Measurements from ENCODE around the gene SGF29. TPM values are rescaled to one million over a fixed set of nuclear protein-coding genes. Genes with fewer than 3 reads are reported as not detected.
A peak's percentile ranks its signal among the peaks of the same experiment; 100 is the strongest.
"Not testable (repeated sequence)": the region's sequence is repeated elsewhere in the genome, so short reads cannot be mapped to it uniquely, and the experiment has no call there.

The SGF29 gene
- total RNA-seq, 1 donor from 2014 or later, result 18.6 TPM

GRCh38 chr16:28596115-28596630 is 42.5 kb downstream of the SGF29 start:
- Mint-ChIP-seq H3K27ac (ENCODE audit: unreplicated experiment) (no peak overlapping the region), H3K27me3 (ENCODE audit: unreplicated experiment) (peaks cover 5% of the 10 kb centered on the region), H3K4me1 (ENCODE audit: unreplicated experiment) (peaks cover 18% of the 10 kb centered on the region), H3K4me3 (ENCODE audit: unreplicated experiment) (peak overlapping the region; percentile 25), H3K9me3 (ENCODE audit: unreplicated experiment) (no peaks in the 10 kb centered on the region), H3K36me3 (ENCODE audit: low read depth, unreplicated experiment) (peaks cover 7% of the 10 kb centered on the region)
- DNase-seq (ENCODE audit: low spot score), result no peak
- TF ChIP-seq CTCF (IDR thresholded peaks at IDR 0.05; ENCODE audit: unreplicated experiment), result no peak

- H3K27ac Mint-ChIP-seq (ENCODE audit: unreplicated experiment), result peak within 1 kb of the TSS; percentile 42
- H3K27me3 Mint-ChIP-seq (ENCODE audit: unreplicated experiment), result peaks cover 5% of the 10 kb centered on the region
- H3K36me3 Mint-ChIP-seq (ENCODE audit: low read depth, unreplicated experiment), result peaks cover 7% of the 10 kb centered on the region
- DNase-seq (ENCODE audit: low spot score), result no peak
- peak within 1 kb of the TSS; percentile 25 for H3K4me3 Mint-ChIP-seq (ENCODE audit: unreplicated experiment)
- H3K9me3 Mint-ChIP-seq (ENCODE audit: unreplicated experiment), result no peaks in the 10 kb centered on the region
- peaks cover 18% of the 10 kb centered on the region for H3K4me1 Mint-ChIP-seq (ENCODE audit: unreplicated experiment)
- TF ChIP-seq CTCF (IDR thresholded peaks at IDR 0.05; ENCODE audit: unreplicated experiment), result no peak
Observed at GRCh38 chr16:28596840-28597691, 43.3 kb downstream of the SGF29 start, which contains the start of gene SULT1A2. SULT1A2 (minus strand) TSS chr16:28597050; CDS start chr16:28595930, 1,120 bp downstream.

GRCh38 chr16:28597692-28598261 is 44.1 kb downstream of the SGF29 start:
- Mint-ChIP-seq H3K9me3 (ENCODE audit: unreplicated experiment) (no peaks in the 10 kb centered on the region), H3K27me3 (ENCODE audit: unreplicated experiment) (peaks cover 5% of the 10 kb centered on the region), H3K4me1 (ENCODE audit: unreplicated experiment) (peaks cover 18% of the 10 kb centered on the region), H3K4me3 (ENCODE audit: unreplicated experiment) (no peak overlapping the region), H3K27ac (ENCODE audit: unreplicated experiment) (no peak overlapping the region), H3K36me3 (ENCODE audit: low read depth, unreplicated experiment) (peaks cover under 1% of the 10 kb centered on the region)
- DNase-seq (ENCODE audit: low spot score), result no peak
- TF ChIP-seq CTCF (IDR thresholded peaks at IDR 0.05; ENCODE audit: unreplicated experiment), result no peak

GRCh38 chr16:28599377-28600285 is 45.9 kb downstream of the SGF29 start:
- not testable (repeated sequence) for H3K9me3 Mint-ChIP-seq (ENCODE audit: unreplicated experiment); H3K4me3 Mint-ChIP-seq (ENCODE audit: unreplicated experiment); H3K27me3 Mint-ChIP-seq (ENCODE audit: unreplicated experiment); H3K27ac Mint-ChIP-seq (ENCODE audit: unreplicated experiment); DNase-seq (ENCODE audit: low spot score); H3K36me3 Mint-ChIP-seq (ENCODE audit: low read depth, unreplicated experiment)
- H3K4me1 Mint-ChIP-seq (ENCODE audit: unreplicated experiment), result peaks cover 18% of the 10 kb centered on the region

GRCh38 chr16:28600965-28601364 is 47.2 kb downstream of the SGF29 start:
- not testable (repeated sequence) for DNase-seq (ENCODE audit: low spot score); H3K27ac Mint-ChIP-seq (ENCODE audit: unreplicated experiment); H3K27me3 Mint-ChIP-seq (ENCODE audit: unreplicated experiment); H3K9me3 Mint-ChIP-seq (ENCODE audit: unreplicated experiment); H3K36me3 Mint-ChIP-seq (ENCODE audit: low read depth, unreplicated experiment); H3K4me3 Mint-ChIP-seq (ENCODE audit: unreplicated experiment)
- peaks cover 14% of the 10 kb centered on the region for H3K4me1 Mint-ChIP-seq (ENCODE audit: unreplicated experiment)

- not testable (repeated sequence) for H3K9me3 Mint-ChIP-seq (ENCODE audit: unreplicated experiment); H3K4me3 Mint-ChIP-seq (ENCODE audit: unreplicated experiment); H3K36me3 Mint-ChIP-seq (ENCODE audit: low read depth, unreplicated experiment); H3K27ac Mint-ChIP-seq (ENCODE audit: unreplicated experiment); H3K27me3 Mint-ChIP-seq (ENCODE audit: unreplicated experiment); H3K4me1 Mint-ChIP-seq (ENCODE audit: unreplicated experiment); DNase-seq (ENCODE audit: low spot score)
Observed at GRCh38 chr16:28601589-28601988, 47.9 kb downstream of the SGF29 start.

GRCh38 chr16:28602062-28602461 is 48.3 kb downstream of the SGF29 start:
- H3K4me3 Mint-ChIP-seq (ENCODE audit: unreplicated experiment); H3K36me3 Mint-ChIP-seq (ENCODE audit: low read depth, unreplicated experiment); H3K27ac Mint-ChIP-seq (ENCODE audit: unreplicated experiment); H3K27me3 Mint-ChIP-seq (ENCODE audit: unreplicated experiment); DNase-seq (ENCODE audit: low spot score); H3K4me1 Mint-ChIP-seq (ENCODE audit: unreplicated experiment); H3K9me3 Mint-ChIP-seq (ENCODE audit: unreplicated experiment): not testable (repeated sequence)

Measured in endothelial cell (in vitro differentiated cells).